Right lobe of liver (tissue), 6 donors: Measurements from ENCODE around the gene FAM98B. TPM values are rescaled to one million over a fixed set of nuclear protein-coding genes. Genes with fewer than 3 reads are reported as not detected.

Experiments
- ATAC-seq, 4 donors: fragments of 200-7000 bp; cut with Tn5 transposase; one replicate each; pipeline ENCODE4 v1.9.1; 2020; ENCODE audit warnings: mild to moderate bottlenecking in 4 of 4, moderate library complexity in 4 of 4
- DNase-seq, 3 donors: peaks; one replicate each; pipeline ENCODE4 v3.0.0-alpha.2; 2020
- H3K27ac ChIP-seq, 3 donors: fragments of 200-600 bp; one replicate each; pipeline ENCODE4 v1.8.0; 2022
- H3K27me3 ChIP-seq, 2 donors: fragments of 200-600 bp; one replicate each; pipeline ENCODE4 v1.8.0; 2022
- H3K36me3 ChIP-seq, 4 donors: fragments of 200-600 bp; sonication (generic) in 1 of 4; one replicate each; pipeline versions ENCODE4 v1.5.1 to v1.8.0; 2017 to 2022; ENCODE audit warnings: control low read depth in 1 of 4
- H3K4me1 ChIP-seq, 4 donors: fragments of 200-600 bp; sonication (generic) in 1 of 4; one replicate each; pipeline versions ENCODE4 v1.5.1 to v1.8.0; 2017 to 2022; ENCODE audit warnings: control low read depth in 1 of 4
- H3K4me3 ChIP-seq, 3 donors: fragments of 200-600 bp; one replicate each; pipeline ENCODE4 v1.8.0; 2022
- H3K9me3 ChIP-seq, 4 donors: fragments of 200-600 bp; sonication (generic) in 1 of 4; one replicate each; pipeline versions ENCODE4 v1.5.1 to v1.8.0; 2017 to 2022; ENCODE audit warnings: control low read depth in 1 of 4
- POLR2A ChIP-seq: fragments of 450-650 bp; IDR thresholded peaks from one replicate; pipeline ENCODE4 v1.6.1; 2017; ENCODE audit warnings: antibody characterized with exemption, mild to moderate bottlenecking
- WGBS: methylation state at CpG from one replicate; pipeline ENCODE4 v1.1.6; 2018; ENCODE audit warnings: low coverage, low lambda C conversion rate; ENCODE audit not compliant: insufficient coverage; ENCODE audit errors: missing lambda C conversion rate; 5-methylcytosine and 5-hydroxymethylcytosine counted together
- intact Hi-C, 2 donors: fragments of 100-400 bp; cut with DNase I; formaldehyde crosslinking; loops; one replicate each; pipeline versions ENCODE4 v1.11.2 to v1.14.1; 2022
- total RNA-seq, 6 experiments: library from RNA; depleted of rRNA in 2 of 6; stranded (reverse); fragments of >200 nt in 2 of 6; fragmentation: NEBNext Ultra II Directional in 3 of 6; extraction: Animal tissue kit (Norgen Biotek cat#: 25700) in 3 of 6; gene quantifications; one replicate each; pipeline versions ENCODE4 v1.1.0 to v1.2.4, GENCODE V29; 2016 to 2023
- TF ChIP-seq, protein P1 (sequence below), 4 donors: fragments of 200-600 bp in 3 of 4; fragments of 450-650 bp in 1 of 4; IDR thresholded peaks; one replicate each; pipeline versions ENCODE4 v1.5.1 to v1.8.0; 2016 to 2022; ENCODE audit warnings: antibody characterized with exemption in 4 of 4, mild to moderate bottlenecking in 2 of 4
- donor health status: DM: no; HTN: yes; CAD: no.
- donor health status: DM: no; HTN: no; CAD: no.
- donor health status: DM: no; HTN: no; CAD: no.
- donor health status: DM: no; HTN: yes; CAD: no.
- donor health status: DM: no; HTN: yes; CAD: no.

FAM98B gene
- total RNA-seq, 6 experiments from 2014 or later: 2.6 to 7.6 (median 5.5) TPM

DNA sequence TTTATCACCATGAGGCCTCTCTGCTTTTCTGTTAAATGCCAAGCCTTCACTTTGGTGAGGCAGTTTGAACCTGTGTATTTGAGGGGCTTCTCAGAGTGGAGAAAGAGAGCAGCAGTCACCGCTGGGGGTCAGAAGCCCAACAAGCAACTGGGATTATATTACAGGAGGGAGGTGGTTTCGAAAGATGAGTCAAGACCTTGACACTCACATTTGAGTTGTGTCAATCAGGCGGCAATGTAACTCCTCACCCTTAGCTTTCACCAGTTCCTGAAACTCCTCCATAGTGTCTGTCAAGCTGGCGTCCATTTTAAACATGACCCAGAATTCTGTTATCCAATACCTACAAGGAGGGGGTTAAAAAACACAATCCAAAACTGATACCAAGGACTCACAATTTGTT, 64.2 kb downstream of the FAM98B start:
- WGBS: 72% methylated on average over 4 of the region's 4 CpGs
- Histone ChIP-seq H3K4me1 (no peaks in the 10 kb centered on the region), H3K36me3 (no peaks in the 10 kb centered on the region), H3K4me3 (no peak overlapping the region), H3K27ac (no peak overlapping the region), H3K27me3 (no peaks in the 10 kb centered on the region), H3K9me3 (no peaks in the 10 kb centered on the region)
- TF ChIP-seq, protein P1, sequence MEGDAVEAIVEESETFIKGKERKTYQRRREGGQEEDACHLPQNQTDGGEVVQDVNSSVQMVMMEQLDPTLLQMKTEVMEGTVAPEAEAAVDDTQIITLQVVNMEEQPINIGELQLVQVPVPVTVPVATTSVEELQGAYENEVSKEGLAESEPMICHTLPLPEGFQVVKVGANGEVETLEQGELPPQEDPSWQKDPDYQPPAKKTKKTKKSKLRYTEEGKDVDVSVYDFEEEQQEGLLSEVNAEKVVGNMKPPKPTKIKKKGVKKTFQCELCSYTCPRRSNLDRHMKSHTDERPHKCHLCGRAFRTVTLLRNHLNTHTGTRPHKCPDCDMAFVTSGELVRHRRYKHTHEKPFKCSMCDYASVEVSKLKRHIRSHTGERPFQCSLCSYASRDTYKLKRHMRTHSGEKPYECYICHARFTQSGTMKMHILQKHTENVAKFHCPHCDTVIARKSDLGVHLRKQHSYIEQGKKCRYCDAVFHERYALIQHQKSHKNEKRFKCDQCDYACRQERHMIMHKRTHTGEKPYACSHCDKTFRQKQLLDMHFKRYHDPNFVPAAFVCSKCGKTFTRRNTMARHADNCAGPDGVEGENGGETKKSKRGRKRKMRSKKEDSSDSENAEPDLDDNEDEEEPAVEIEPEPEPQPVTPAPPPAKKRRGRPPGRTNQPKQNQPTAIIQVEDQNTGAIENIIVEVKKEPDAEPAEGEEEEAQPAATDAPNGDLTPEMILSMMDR (IDR thresholded peaks at IDR 0.05): no peak
- TF ChIP-seq POLR2A: no peak
- intact Hi-C loops: no loop called here
- no peak for ATAC-seq
- DNase-seq: no peak

DNA sequence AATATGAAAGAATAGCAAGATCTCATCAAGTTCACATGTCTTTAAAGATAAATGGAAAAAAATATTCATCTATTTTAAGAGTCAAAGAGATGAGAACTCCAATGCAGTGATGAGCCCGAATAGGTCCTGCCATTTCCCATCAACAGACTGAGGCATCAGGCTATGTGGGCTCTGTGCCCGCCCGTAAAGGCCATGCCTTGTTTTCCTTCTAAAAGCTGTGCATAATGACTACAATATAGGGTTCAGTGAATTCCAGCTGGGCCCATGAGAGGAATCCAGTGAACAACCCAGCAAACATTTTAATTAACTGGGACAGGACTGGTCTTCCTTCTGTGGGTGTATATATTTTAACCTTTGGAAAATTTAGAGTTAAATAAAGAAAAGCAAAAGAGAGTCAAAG, 66.1 kb downstream of the FAM98B start:
- Histone ChIP-seq H3K36me3 (no peaks in the 10 kb centered on the region), H3K27me3 (no peaks in the 10 kb centered on the region), H3K4me1 (no peaks in the 10 kb centered on the region), H3K9me3 (no peaks in the 10 kb centered on the region), H3K27ac (no peak overlapping the region), H3K4me3 (no peak overlapping the region)
- WGBS: 57% methylated on average over 3 of the region's 3 CpGs
- no peak for ATAC-seq
- intact Hi-C loops: no loop called here
- no peak for DNase-seq
- TF ChIP-seq, protein P1 (IDR thresholded peaks at IDR 0.05): no peak
- TF ChIP-seq POLR2A: no peak

DNA sequence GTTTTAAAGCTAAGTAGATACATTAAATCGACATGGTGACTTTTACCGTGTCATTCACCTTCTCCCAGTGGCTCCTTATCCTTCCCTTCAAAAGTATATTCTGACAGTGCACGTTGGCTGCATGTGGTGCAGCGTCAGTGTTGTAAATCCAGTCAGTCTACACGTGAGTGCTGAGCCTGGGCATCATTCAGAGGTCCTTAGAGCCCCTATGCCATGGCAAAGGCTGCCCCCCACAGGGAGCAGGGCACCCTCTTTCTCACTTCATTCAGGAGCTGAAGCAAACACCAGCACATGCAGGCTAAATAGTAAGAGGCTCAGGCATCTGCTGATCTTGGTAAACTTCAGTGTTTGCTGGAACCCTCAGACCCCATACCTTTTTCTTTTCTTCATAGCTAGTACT, 67.4 kb downstream of the FAM98B start:
- DNase-seq (no peak), ATAC-seq (no peak)
- 38% methylated on average over 4 of the region's 5 CpGs for WGBS
- H3K27ac ChIP-seq: no peak overlapping the region
- no peaks in the 10 kb centered on the region for H3K9me3 ChIP-seq
- no peaks in the 10 kb centered on the region for H3K27me3 ChIP-seq
- no peaks in the 10 kb centered on the region for H3K36me3 ChIP-seq
- no peaks in the 10 kb centered on the region for H3K4me1 ChIP-seq
- no peak overlapping the region for H3K4me3 ChIP-seq
- TF ChIP-seq POLR2A: no peak
- TF ChIP-seq, protein P1 (IDR thresholded peaks at IDR 0.05): no peak
- intact Hi-C loops: no loop called here

DNA sequence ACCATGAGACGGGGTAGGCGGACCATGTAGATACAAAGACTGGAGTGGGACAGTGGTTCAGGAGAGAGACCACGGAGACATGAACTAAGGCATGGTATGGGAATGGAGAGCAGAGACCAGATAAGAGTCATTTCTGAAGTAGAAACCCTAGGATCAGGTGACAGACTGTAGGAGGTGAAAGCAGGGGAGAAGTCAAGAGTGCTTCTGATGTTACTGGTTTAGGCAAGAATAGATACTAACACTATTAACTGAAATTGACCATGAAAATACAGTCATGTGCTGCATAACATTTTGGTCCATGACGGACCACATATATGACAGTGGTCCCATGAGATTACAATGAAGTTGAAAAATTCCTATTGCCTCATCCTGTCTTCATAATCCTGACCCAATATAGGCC, 69.0 kb downstream of the FAM98B start:
- no peak for DNase-seq
- Histone ChIP-seq H3K4me3 (no peak overlapping the region), H3K27ac (no peak overlapping the region), H3K4me1 (no peaks in the 10 kb centered on the region), H3K9me3 (no peaks in the 10 kb centered on the region), H3K36me3 (no peaks in the 10 kb centered on the region), H3K27me3 (no peaks in the 10 kb centered on the region)
- no peak for TF ChIP-seq POLR2A
- TF ChIP-seq, protein P1 (IDR thresholded peaks at IDR 0.05): no peak
- intact Hi-C loops: no loop called here
- WGBS: 69% methylated on average over 4 of the region's 4 CpGs
- ATAC-seq: no peak

DNA sequence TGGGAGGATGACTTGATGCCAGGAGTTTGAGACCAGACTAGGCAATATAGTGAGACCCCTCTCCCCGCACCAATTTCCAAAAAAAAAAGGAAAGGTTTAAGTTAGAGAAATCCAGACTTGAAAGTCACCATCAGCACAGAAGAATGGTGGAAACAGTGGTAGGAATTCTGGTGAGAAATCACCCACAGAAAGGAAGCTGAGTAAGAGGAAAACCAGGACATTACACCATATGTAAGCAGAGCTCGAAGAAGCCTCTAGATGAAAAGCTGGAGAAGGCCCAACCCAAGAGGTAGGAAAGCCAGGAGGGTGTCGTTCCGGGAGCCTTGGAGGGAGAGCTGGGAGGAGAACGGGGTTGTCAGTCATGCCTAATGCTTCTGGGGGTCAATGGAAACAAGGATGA, 70.2 kb downstream of the FAM98B start:
- ATAC-seq: no peak
- no peak for TF ChIP-seq POLR2A
- TF ChIP-seq, protein P1 (IDR thresholded peaks at IDR 0.05): no peak
- H3K36me3 ChIP-seq: no peaks in the 10 kb centered on the region
- H3K4me3 ChIP-seq: no peak overlapping the region
- DNase-seq: no peak
- H3K27me3 ChIP-seq: no peaks in the 10 kb centered on the region
- H3K9me3 ChIP-seq: no peaks in the 10 kb centered on the region
- no peaks in the 10 kb centered on the region for H3K4me1 ChIP-seq
- H3K27ac ChIP-seq: no peak overlapping the region
- 68% methylated on average over 4 of the region's 5 CpGs for WGBS
- intact Hi-C loops: no loop called here
